Aorta (tissue), 4 donors: ENCODE measurements around the gene LONP2. TPM values are rescaled to one million over a fixed set of nuclear protein-coding genes. Genes with fewer than 3 reads are reported as not detected.

Experiments used
- polyA plus RNA-seq, 2 donors: library from polyadenylated mRNA; stranded (reverse); fragments of 200-250 nt; gene quantifications; one replicate each; pipeline ENCODE4 v1.2.3, GENCODE V29; 2013
- total RNA-seq, 2 donors: library from RNA; stranded (reverse); fragmentation: NEBNext Ultra II Directional; extraction: Animal tissue kit (Norgen Biotek cat#: 25700); gene quantifications; one replicate each; pipeline ENCODE4 v1.2.1, GENCODE V29; 2021
- donor health status: healthy with polysubstance abuse.
- donor health status: Bipolar disorder and iron deficiency.
- donor health status: DM: no; HTN: no; CAD: no.
- donor health status: DM: yes; HTN: yes; CAD: no.

The LONP2 gene
- total and polyA plus RNA-seq, 4 donors, result 9.5 to 71.8 (median 45.4) TPM

Other genes with a start within 250 kb of the LONP2 start
- not detected for gene ABCC12, start 88.3 kb upstream of the LONP2 start, total RNA-seq
- gene ABCC12, start 88.3 kb upstream of the LONP2 start, polyA plus RNA-seq, result under 1 TPM in 1 of 2 donors, not detected in 1; 0.05 TPM
- not detected for gene ABCC11, start 3.2 kb downstream of the LONP2 start, total RNA-seq
- gene ABCC11, start 3.2 kb downstream of the LONP2 start, polyA plus RNA-seq, result under 1 TPM in 1 of 2 donors, not detected in 1; 0.13 TPM
- gene SIAH1, start 141.1 kb downstream of the LONP2 start, total RNA-seq, result 10 to 100 TPM; 23.9 to 24.3 TPM
- gene SIAH1, start 141.1 kb downstream of the LONP2 start, polyA plus RNA-seq, result 10 to 100 TPM; 12.7 to 15.3 TPM